ENCODE data around the gene ELF2. TPM values are rescaled to one million over a fixed set of nuclear protein-coding genes. Genes with fewer than 3 reads are reported as not detected.

Gene ELF2
- total RNA-seq, result 10 to 100 TPM; 51.3 to 64.9 (median 64.2) TPM

DNA sequence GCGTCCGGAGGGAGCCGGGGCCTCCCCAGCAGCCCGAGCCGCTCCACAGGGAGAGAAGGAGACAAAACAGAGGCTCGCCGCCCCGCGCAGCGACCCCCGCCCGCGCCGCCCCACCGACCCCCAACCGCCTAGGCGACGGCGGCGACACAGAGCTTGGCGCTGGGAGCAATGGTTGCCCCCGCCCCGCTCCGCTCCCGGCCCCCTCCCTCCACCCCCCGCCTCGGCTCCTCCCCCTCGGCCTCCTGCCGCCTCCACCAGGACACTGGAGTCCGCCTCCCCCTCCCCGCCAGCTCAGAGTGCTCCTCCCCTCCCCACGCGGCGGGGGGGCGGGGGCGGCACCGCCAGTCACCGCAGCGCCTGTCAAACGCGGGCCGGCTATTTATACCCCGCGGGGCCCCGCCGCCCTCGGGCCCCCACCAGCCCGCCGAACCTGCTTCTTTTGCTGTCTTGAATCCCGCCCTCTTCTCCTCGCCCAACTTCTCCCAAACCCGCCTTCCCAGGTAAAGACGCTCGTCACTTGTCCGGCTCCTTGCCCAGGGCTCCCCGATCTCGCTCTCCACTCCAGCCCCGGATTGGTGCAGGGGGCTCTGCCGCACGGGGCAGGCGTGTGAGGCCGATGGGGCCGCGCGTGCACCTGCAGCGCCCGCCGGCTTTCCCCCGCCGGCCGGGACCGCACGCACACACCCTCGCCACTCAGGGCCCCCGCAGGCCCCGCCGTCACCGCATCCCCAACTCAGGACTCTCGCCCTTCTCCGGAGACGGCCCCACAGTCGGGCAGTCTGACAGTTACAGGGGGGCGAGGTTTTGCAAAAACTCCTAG lies at the start of gene ELF2:
ELF2 (minus strand) TSS at position 170 of the 820 bp plus-strand sequence. CDS start 39,517 bp downstream, outside the sequence.
- TF ChIP-seq, protein P1, sequence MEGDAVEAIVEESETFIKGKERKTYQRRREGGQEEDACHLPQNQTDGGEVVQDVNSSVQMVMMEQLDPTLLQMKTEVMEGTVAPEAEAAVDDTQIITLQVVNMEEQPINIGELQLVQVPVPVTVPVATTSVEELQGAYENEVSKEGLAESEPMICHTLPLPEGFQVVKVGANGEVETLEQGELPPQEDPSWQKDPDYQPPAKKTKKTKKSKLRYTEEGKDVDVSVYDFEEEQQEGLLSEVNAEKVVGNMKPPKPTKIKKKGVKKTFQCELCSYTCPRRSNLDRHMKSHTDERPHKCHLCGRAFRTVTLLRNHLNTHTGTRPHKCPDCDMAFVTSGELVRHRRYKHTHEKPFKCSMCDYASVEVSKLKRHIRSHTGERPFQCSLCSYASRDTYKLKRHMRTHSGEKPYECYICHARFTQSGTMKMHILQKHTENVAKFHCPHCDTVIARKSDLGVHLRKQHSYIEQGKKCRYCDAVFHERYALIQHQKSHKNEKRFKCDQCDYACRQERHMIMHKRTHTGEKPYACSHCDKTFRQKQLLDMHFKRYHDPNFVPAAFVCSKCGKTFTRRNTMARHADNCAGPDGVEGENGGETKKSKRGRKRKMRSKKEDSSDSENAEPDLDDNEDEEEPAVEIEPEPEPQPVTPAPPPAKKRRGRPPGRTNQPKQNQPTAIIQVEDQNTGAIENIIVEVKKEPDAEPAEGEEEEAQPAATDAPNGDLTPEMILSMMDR (IDR thresholded peaks at IDR 0.05; ENCODE audit: low read depth), result no peak

- TF ChIP-seq, protein P1 (IDR thresholded peaks at IDR 0.05; ENCODE audit: low read depth), result no peak
Observed at GRCh38 chr4:139223682-139224317, 46.8 kb upstream of the ELF2 start.

GRCh38 chr4:139222215-139222614 lies 45.2 kb upstream of the ELF2 start:
- TF ChIP-seq, protein P1 (IDR thresholded peaks at IDR 0.05; ENCODE audit: low read depth), result no peak

DNA sequence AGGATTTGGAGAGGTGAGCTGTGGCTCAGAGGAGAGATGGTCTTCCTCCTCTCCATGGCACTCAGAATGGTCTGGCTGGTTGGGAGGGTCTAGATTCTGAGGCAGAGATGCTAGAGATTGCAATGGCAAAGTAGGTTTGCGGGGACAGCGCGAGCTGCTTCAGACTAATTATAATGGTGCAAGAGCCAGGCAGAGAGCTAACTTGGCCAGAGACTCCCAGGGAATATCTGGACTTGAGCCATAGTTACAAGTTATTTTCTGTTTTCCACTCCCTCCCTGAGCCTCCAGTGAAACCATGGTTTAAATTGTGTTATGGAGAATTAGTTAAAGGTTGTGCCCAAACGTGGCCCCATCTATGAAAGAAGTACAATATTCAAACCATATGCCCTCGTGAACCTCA lies 44.7 kb upstream of the ELF2 start:
- TF ChIP-seq, protein P1 (IDR thresholded peaks at IDR 0.05; ENCODE audit: low read depth), result no peak

DNA sequence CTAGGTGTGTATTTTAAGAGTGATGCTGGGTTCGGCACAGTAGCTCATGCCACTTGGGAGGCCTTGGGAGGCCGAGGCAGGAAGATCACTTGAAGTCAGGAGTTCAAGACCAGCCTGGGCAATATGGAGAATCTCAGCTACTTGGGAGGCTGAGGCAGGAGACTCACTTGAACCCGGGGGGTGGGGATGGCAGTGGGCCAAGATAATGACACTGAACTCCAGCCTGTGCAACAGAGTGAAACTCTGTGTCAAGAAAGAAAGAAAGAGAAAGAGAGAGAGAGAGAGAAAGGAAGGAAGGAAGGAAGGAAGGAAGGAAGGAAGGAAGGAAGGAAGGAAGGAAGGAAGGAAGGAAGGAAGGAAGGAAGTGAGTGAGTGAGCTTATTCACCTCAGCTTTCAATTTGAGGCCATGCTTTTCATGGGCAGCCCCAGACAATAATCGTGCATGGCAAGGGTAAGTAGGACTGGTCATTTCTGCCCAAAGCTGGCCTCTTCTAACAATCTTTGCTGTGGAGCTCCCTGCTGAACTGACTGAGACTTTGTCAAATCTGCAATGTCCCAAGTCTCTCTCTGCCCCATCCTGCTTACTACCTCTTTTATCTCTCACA lies 42.5 kb upstream of the ELF2 start:
- TF ChIP-seq, protein P1 (IDR thresholded peaks at IDR 0.05; ENCODE audit: low read depth), result no peak

GRCh38 chr4:139214039-139214534 lies 37.1 kb upstream of the ELF2 start:
- TF ChIP-seq, protein P1 (IDR thresholded peaks at IDR 0.05; ENCODE audit: low read depth), result no peak

DNA sequence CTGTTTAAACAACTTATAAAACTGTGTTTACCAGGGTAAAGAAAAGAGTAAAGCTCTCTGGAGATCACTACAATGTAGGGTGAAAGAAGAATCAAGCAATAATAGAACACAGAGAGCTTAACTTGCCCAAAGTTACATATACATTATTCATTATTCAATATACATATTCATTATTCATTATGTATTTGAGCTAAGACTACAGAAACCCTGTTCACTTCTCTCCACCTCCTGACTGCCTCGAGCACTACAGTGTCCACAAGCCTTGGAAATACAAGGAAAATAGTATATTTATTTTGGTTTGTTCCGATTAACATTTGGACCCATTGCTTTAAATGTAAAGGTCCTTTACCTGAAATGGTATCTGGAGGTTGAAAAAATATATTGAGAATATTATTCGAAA lies 35.9 kb upstream of the ELF2 start:
- TF ChIP-seq, protein P1 (IDR thresholded peaks at IDR 0.05; ENCODE audit: low read depth), result no peak
